Suppressor macrophage treated with lipopolysaccharide for 1 hour (primary cell): ENCODE measurements around the gene SEC24A.
"Not testable (repeated sequence)": the region's sequence is repeated elsewhere in the genome, so short reads cannot be mapped to it uniquely, and the experiment has no call there.

Experiments used
- DNase-seq, 3 donors: peaks; one replicate each; pipeline ENCODE4 v3.0.0-alpha.2; 2020 to 2022

SEC24A gene

GRCh38 chr5:134648425-134649162 lies at the start of gene SEC24A:
Gene SEC24A, plus strand, starts transcription at chr5:134648785. Its CDS starts 292 bp downstream, at chr5:134649077.
- peak; percentile 98 for DNase-seq

- not testable (repeated sequence) for DNase-seq
Observed at GRCh38 chr5:134599820-134600219, 48.8 kb upstream of the SEC24A start.

- peak in 2 of 3 donors; percentile 17 to 29 for DNase-seq
Observed at GRCh38 chr5:134600600-134600999, 48.0 kb upstream of the SEC24A start.

- no peak for DNase-seq
Observed at GRCh38 chr5:134603059-134603458, 45.5 kb upstream of the SEC24A start.

DNA sequence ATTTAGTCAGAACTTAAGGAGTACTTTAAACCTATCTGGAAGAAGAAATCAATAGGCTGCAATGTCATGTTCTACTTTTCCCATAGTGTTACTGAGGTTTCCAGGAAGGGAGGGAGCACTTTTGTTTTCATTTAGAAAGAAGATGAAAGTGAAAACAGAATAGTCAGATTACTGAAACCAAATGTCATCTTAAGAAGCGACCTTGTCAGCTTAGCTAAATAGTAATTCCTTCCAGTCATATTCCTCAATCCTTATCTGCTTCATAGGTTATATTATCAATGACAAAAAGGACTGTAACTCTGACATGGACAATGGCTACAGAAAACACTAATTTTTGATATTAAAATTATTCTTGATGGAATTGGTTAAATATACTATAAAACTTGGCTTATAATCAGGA lies 43.7 kb upstream of the SEC24A start:
- DNase-seq, result no peak

- no peak for DNase-seq
Observed at GRCh38 chr5:134606726-134607125, 41.9 kb upstream of the SEC24A start.

- no peak for DNase-seq
Observed at GRCh38 chr5:134608555-134608954, 40.0 kb upstream of the SEC24A start.

- DNase-seq, result no peak
Observed at GRCh38 chr5:134609232-134609851, 39.2 kb upstream of the SEC24A start.

GRCh38 chr5:134610725-134611124 lies 37.9 kb upstream of the SEC24A start:
- no peak for DNase-seq

DNA sequence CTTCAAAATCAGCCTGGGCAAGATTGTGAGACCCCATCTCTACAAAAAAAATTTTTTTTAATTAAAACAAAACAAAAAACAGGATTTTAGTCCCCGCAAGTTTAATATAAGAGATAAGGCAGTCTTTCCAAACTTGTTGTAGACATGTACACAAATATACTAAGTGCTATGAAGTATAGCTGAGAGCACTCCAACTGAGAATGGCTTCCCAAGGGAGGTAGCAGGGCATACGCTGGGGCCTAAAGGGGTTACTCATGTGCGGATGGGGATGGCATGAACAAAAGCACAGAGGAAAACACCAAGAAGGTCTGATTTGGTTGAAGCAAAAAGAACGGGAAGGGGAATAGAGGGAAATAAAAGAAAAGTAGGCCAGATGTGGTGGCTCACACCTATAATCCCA lies 37.1 kb upstream of the SEC24A start:
- DNase-seq, result no peak

DNA sequence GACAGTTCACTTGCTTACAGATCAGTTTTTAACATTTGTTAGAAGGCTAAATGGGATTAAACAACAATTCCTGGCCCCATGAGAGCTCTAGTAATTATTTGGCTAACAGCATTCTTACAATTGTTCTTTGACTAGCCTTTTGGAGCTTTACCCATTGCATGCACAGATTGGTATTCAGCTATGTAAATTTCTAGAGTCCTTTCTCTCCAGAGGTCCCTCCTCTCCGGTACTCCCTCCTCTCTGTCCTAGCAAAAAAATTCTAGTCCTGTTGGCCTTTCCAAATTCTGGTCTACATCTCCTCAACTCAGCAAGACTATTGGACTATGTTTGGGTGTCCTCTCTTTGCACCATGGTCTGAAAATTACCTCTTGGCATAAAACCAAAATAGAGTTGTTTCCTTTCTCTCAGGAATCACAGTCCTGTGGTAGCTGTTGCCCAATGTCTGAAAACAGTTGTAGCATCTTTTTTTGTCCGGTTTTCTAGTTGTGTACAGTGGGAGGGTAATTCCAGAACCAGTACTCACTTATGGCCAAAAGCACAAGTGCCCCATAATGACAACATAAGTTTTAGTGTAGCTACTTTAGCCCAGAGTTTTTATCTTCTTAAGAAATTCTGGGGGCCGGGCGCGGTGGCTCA lies 34.0 kb upstream of the SEC24A start:
- DNase-seq, result no peak

GRCh38 chr5:134620634-134621033 lies 28.0 kb upstream of the SEC24A start:
- no peak for DNase-seq

- DNase-seq, result no peak
Observed at GRCh38 chr5:134625559-134625958, 23.0 kb upstream of the SEC24A start.

- peak; percentile 12 to 49 (median 41) for DNase-seq
Observed at GRCh38 chr5:134626369-134627014, 22.1 kb upstream of the SEC24A start.

GRCh38 chr5:134634227-134634626 lies 14.4 kb upstream of the SEC24A start:
- no peak for DNase-seq

- not testable (repeated sequence) for DNase-seq
Observed at GRCh38 chr5:134635366-134635765, 13.2 kb upstream of the SEC24A start.

DNA sequence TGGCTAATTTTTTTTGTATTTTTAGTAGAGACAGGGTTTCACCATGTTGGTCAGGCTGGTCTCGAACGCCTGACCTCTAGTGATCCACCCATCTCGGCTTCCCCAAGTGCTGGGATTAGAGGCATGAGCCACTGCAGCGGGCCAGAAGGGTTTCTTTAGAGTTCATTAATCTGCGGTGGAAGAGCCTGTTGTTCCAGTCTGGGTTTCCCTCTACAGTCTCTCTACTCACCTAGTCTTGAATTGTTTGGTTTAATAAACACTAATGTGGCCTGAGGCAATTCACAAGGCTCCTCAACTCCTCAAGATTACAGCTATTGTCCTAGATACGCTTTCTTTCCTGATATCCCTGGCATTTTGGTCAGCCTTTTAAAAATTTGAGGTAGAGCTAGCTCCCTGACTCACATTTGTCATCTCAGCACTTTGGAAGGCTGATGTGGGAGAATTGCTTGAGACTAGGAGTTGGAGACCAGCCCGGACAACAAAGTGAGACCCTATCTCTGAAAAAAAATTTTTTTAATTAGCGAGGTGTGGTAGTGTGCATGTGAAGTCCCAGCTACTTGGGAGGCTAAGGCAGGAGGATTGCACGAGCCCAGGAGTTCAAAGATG lies 11.4 kb upstream of the SEC24A start:
- DNase-seq, result no peak

DNA sequence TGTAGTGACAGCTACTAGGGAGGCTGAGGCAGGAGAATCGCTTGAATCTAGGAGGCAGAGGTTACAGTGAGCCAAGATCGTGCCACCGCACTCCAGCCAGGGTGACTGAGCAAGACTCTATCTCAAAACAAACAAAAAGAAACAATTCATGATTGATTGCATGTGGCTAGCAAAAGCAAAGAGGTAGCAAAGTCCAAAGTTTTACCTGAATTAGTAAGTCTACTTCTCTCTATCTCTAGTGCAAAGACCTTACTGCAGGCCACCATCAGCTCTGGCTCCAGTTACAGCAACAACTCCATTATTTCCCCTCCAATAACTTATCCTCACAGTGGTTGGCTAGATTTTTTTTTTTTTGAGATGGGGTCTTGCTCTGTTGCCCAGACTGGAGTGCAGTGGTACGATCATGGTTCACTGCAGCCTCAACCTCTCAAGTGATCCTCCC lies 9.8 kb upstream of the SEC24A start:
- no peak for DNase-seq

DNA sequence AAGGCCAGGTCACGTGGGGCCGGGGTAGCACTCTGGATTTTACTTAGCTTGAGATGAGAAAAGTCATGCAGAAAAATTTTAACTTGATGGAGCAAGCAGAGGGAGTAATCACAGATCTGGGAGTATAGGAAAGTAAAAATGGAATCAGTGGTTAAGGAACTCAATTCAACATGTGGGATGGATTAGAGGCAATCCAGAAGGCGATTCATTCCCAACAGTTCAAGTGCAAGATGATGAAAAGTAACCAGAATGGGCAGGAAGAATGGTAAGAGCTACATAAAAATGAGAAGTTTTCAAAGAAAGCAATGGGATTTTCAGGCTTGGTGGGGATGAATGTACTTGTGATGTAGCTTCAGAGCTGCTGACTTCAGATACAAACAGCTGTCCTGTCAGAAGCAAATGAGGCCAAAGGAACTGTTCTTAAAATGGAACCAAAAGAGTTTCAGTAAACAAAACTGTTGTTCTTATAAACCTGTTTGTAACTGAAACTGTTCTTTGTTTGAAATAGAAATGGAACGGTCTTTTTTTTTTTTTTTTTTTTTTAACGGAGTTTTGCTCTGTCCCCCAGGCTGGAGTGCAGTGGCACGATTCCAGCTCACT lies 5.6 kb upstream of the SEC24A start:
- DNase-seq, result no peak

DNA sequence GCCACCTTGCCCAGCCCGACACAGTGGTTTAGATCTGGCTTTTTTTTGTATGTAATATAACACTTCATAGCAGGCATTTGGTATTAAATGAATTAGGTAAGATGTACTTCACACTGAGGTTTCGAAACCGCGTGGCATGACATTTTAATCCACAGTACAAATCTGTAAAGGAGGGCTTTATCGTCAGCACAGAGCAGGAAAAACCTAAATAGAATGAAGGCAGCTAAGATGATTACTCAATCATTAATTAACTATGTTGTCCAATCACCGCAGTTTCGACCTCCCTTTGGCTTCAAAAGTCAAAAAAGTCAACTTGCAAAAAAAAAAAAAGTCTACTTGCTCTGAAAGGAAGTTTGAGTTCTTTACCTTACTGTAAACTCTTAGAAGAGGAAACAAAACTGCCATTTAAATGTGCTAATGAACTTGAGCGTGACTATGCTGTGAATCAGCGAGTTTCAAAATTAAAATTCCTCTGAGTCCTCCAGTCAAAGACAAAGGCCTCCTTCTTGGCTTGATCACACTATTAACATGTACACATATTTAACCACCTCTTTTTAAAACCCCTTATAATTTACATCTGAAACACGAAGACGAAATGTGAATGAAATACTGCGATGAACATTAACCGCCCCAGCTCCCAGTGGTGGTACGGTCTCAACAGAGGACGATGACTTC lies 698 bp upstream of the SEC24A start:
- DNase-seq, result peak; percentile 64 to 93 (median 89)

- DNase-seq, result peak in 2 of 3 donors; percentile 8 to 10
Observed at GRCh38 chr5:134649163-134649835, 714 bp downstream of the SEC24A start.
